Measurements from ENCODE around the gene DERA. TPM values are rescaled to one million over a fixed set of nuclear protein-coding genes. Genes with fewer than 3 reads are reported as not detected.

DERA gene
- total and polyA plus RNA-seq, 2 of the 8 experiments (the other 6 are each of a cell fraction or from before 2014, with no cell fraction given) = 13.1 to 17.1 TPM

DNA sequence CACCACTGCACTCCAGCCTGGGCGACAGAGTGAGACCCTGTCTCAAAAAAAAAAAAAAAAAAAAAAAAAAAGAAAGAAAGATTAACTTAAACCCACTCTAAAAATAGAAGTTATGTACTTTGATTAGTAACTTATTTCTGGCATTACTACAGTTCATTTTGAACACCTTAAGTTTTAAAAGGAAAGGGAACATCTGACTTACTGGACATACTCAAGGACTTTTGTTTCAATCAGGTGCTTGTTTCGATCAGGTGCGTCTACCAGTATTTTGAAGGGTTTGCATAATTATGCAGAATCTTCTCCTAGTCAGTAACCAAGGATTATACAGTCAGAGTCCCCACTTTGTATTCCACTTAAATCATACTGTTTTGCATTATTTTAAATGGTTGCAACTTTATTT is 105.6 kb downstream of the DERA start:
- no peak overlapping the region for H2BK20ac ChIP-seq (ENCODE audit: low read length)
- H3K23me2 ChIP-seq (ENCODE audit: low read depth, low read length) = no peaks in the 10 kb centered on the region
- H3K4ac ChIP-seq (replicated peaks; ENCODE audit: insufficient read length, low read depth, low read length) = no peak overlapping the region
- WGBS, 2 experiments (ENCODE audit: extremely low coverage in 1 of 2, insufficient coverage in 1 of 2, insufficient read length in 1 of 2, insufficient replicate concordance in 2 of 2, low coverage in 1 of 2, low lambda C conversion rate in 2 of 2, missing lambda C conversion rate in 1 of 2) = 88% methylated on average over 2 of the region's 3 CpGs; no CpG with 5 or more reads in 1 of the 2 experiments
- FAIRE-seq (no peak), DNase-seq (ENCODE audit: low read depth in 1 of 2, low spot score in 2 of 2) (no peak)
- H3K27ac ChIP-seq (ENCODE audit: low read depth, low read length) = no peak overlapping the region
- H3K14ac ChIP-seq (ENCODE audit: insufficient read length) = no peak overlapping the region
- no peak overlapping the region for H3K18ac ChIP-seq (ENCODE audit: extremely low read depth, low read length)
- H3K9me3 ChIP-seq (ENCODE audit: insufficient read depth in 2 of 2, low read depth in 1 of 2, low read length in 1 of 2) = peaks cover 28 to 37% of the 10 kb centered on the region in 2 experiments
- no peak overlapping the region for H2AK5ac ChIP-seq (ENCODE audit: low read depth, low read length)
- no peak overlapping the region for H2BK120ac ChIP-seq (replicated peaks; ENCODE audit: low read depth, low read length)
- H3K4me3 ChIP-seq (ENCODE audit: extremely low read depth in 1 of 4, insufficient read depth in 2 of 4, low read depth in 3 of 4, low read length in 4 of 4) = no peak overlapping the region
- no peaks in the 10 kb centered on the region for H3K4me1 ChIP-seq (replicated peaks in 1 of 4; ENCODE audit: control insufficient read depth in 3 of 4, insufficient read depth in 4 of 4, low read length in 3 of 4)
- H4K20me1 ChIP-seq (replicated peaks in 1 of 2; ENCODE audit: control insufficient read depth in 1 of 2, insufficient read depth in 2 of 2, low read length in 2 of 2) = no peaks in the 10 kb centered on the region
- H3K9ac ChIP-seq (replicated peaks in 1 of 4; ENCODE audit: extremely low read depth in 1 of 4, low read depth in 3 of 4, low read length in 3 of 4) = no peak overlapping the region
- H2AFZ ChIP-seq (ENCODE audit: low read length) = no peak overlapping the region
- H3K27me3 ChIP-seq (replicated peaks in 1 of 4; ENCODE audit: control insufficient read depth in 3 of 4, extremely low read depth in 1 of 4, insufficient read depth in 3 of 4, low read length in 3 of 4) = no peaks in the 10 kb centered on the region
- no peak overlapping the region for H4K91ac ChIP-seq (replicated peaks; ENCODE audit: insufficient read length, low read length)
- no peak overlapping the region for H4K5ac ChIP-seq (ENCODE audit: insufficient read length, low read depth, low read length)
- H3K4me2 ChIP-seq (ENCODE audit: insufficient read depth in 1 of 2, low read depth in 2 of 2, low read length in 2 of 2) = no peak overlapping the region
- no peaks in the 10 kb centered on the region for H3K79me1 ChIP-seq (ENCODE audit: low read depth, low read length)
- POLR2A ChIA-PET (ENCODE audit: partially characterized antibody) = no interaction called here
- H2BK12ac ChIP-seq (ENCODE audit: low read depth, low read length) = no peak overlapping the region
- H2BK5ac ChIP-seq (ENCODE audit: low read depth, low read length) = no peak overlapping the region
- CTCF ChIA-PET (ENCODE audit: partially characterized antibody) = no interaction called here
- no peak overlapping the region for H3K23ac ChIP-seq (ENCODE audit: insufficient read length)
- H3K36me3 ChIP-seq (ENCODE audit: control insufficient read depth in 2 of 4, insufficient read depth in 4 of 4, low read length in 3 of 4) = peaks cover 0 to 15% (median 0%) of the 10 kb centered on the region in 4 experiments; a peak in 3 of 8 replicates
- H3K56ac ChIP-seq (replicated peaks; ENCODE audit: insufficient read length, low read depth, low read length) = no peak overlapping the region
- no peak overlapping the region for H2BK15ac ChIP-seq (ENCODE audit: low read length)
- H4K8ac ChIP-seq (ENCODE audit: extremely low read depth, insufficient read depth, low read length) = no peak overlapping the region
- H3K79me2 ChIP-seq (ENCODE audit: control insufficient read depth in 1 of 2, insufficient read depth in 2 of 2, low read length in 2 of 2) = no peaks in the 10 kb centered on the region
- TF ChIP-seq, protein P1, sequence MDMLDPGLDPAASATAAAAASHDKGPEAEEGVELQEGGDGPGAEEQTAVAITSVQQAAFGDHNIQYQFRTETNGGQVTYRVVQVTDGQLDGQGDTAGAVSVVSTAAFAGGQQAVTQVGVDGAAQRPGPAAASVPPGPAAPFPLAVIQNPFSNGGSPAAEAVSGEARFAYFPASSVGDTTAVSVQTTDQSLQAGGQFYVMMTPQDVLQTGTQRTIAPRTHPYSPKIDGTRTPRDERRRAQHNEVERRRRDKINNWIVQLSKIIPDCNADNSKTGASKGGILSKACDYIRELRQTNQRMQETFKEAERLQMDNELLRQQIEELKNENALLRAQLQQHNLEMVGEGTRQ (IDR thresholded peaks at IDR 0.05; ENCODE audit: low read length) = no peak
- TF ChIP-seq SP2 (IDR thresholded peaks at IDR 0.05; ENCODE audit: low read length) = no peak
- TF ChIP-seq SIRT6 (IDR thresholded peaks at IDR 0.05; ENCODE audit: low read length) = no peak
